Limb (tissue), 2 donors: Measurements from ENCODE around the gene UGGT2.
A peak's percentile ranks its signal among the peaks of the same experiment; 100 is the strongest.

Experiments used
- DNase-seq, 2 donors: peaks; one replicate each; pipeline ENCODE4 v3.0.0-alpha.2; 2016; ENCODE audit errors: extremely low spot score in 2 of 2

The UGGT2 gene, protein sequence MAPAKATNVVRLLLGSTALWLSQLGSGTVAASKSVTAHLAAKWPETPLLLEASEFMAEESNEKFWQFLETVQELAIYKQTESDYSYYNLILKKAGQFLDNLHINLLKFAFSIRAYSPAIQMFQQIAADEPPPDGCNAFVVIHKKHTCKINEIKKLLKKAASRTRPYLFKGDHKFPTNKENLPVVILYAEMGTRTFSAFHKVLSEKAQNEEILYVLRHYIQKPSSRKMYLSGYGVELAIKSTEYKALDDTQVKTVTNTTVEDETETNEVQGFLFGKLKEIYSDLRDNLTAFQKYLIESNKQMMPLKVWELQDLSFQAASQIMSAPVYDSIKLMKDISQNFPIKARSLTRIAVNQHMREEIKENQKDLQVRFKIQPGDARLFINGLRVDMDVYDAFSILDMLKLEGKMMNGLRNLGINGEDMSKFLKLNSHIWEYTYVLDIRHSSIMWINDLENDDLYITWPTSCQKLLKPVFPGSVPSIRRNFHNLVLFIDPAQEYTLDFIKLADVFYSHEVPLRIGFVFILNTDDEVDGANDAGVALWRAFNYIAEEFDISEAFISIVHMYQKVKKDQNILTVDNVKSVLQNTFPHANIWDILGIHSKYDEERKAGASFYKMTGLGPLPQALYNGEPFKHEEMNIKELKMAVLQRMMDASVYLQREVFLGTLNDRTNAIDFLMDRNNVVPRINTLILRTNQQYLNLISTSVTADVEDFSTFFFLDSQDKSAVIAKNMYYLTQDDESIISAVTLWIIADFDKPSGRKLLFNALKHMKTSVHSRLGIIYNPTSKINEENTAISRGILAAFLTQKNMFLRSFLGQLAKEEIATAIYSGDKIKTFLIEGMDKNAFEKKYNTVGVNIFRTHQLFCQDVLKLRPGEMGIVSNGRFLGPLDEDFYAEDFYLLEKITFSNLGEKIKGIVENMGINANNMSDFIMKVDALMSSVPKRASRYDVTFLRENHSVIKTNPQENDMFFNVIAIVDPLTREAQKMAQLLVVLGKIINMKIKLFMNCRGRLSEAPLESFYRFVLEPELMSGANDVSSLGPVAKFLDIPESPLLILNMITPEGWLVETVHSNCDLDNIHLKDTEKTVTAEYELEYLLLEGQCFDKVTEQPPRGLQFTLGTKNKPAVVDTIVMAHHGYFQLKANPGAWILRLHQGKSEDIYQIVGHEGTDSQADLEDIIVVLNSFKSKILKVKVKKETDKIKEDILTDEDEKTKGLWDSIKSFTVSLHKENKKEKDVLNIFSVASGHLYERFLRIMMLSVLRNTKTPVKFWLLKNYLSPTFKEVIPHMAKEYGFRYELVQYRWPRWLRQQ (N-terminal part only)

DNA sequence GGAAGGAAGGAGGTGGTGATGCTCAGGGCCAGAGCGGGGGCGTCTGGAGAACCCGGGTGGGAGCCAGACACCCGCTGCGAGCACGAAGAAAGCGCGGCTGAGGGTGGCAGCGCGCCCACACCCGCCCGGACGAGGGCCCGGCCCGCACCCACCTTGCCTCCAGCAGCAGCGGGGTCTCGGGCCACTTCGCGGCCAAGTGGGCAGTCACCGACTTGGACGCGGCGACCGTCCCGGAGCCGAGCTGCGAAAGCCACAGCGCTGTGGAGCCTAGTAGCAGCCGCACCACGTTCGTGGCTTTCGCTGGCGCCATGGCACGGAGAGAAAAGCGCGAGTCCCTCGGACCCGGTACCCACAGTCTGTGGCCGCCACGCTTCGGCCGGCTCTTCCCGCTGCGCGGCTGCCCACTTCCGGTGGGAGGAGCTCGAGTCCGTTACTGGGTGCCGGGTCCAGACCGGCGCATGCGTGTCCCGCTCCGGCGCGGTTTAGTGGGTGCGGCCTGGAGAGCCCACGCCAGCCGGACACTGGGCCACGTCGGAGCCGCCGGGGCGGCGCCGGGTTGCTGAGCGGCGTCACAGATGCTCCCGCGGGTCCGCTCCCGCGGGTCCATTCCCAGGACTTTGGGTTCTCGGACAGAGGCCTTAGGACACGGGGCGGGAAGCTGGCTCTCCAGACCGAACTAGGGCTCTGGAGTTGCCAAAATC, at the start of gene UGGT2:
Gene UGGT2, minus strand, starts transcription at position 399 of the 701 bp plus-strand sequence. Its CDS starts 89 bp downstream, at position 310.
- DNase-seq = peak; percentile 91 to 93

DNA sequence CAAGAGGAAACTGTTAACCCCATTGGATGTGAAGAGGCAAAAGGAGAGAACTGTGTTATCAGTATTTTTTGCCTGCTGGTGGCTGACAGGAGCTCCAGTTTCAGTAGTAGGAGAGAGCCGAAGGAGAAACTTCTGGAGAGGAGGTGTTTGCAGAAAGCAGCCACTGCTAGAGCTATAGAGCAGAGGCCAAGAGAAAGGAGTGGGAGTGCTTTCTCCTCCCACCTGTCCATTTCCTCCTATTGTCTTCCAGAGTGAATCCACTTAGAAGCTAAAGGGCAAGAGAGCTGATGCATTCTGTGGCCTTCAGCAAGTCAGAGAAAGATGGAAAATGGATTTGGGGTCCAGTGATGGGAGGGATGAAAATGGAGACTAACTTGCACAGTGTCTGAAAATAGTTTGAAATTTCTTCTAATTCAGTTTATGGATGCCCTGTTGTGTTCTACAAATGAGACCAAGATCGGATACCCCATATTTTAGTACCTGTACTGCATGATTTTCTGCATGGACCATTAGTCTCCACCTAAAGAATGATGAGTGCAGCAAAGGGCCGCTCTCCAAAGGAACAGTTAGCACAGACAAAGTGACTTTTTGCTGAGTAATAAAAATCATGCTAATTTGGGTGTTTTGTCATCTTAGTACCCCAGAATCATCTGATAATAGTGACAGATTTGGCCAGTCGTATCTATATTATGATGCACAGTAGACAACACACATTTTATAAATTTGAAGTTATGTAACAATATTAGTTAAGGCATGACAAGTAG, 47.4 kb upstream of the UGGT2 start:
- no peak for DNase-seq

DNA sequence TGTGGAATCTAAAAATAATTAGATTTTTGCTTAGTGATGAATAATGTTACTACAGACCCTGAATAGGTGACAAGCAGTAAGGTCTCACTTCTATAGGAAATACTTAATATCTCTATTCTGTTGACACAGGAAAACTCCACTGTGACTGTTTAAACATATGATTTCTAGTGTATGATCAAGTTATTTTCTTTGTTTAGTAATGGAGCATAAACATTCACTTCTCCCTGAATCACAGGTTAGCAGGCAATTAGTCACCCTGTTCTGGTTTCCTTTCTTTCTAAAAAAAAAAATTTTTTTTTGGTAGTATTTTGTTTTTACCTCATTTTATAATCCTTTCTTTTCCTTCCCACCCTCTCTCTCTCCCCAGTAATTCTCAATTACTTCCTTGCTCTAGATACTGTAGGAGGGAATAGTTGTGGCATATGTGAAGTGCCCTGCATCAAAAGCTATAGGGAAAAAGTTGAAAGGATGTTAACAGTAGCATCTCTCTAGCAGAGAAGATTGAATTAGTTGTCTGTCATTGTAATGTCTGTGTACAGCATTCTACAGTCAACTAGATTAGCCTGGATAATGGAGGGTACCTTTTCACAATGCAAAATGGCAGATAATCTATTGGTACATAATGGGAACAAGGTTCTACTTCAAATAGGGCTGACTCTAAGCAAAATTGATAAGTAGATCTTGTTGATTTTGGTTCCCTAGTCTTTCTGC, 40.2 kb upstream of the UGGT2 start:
- DNase-seq = no peak

DNA sequence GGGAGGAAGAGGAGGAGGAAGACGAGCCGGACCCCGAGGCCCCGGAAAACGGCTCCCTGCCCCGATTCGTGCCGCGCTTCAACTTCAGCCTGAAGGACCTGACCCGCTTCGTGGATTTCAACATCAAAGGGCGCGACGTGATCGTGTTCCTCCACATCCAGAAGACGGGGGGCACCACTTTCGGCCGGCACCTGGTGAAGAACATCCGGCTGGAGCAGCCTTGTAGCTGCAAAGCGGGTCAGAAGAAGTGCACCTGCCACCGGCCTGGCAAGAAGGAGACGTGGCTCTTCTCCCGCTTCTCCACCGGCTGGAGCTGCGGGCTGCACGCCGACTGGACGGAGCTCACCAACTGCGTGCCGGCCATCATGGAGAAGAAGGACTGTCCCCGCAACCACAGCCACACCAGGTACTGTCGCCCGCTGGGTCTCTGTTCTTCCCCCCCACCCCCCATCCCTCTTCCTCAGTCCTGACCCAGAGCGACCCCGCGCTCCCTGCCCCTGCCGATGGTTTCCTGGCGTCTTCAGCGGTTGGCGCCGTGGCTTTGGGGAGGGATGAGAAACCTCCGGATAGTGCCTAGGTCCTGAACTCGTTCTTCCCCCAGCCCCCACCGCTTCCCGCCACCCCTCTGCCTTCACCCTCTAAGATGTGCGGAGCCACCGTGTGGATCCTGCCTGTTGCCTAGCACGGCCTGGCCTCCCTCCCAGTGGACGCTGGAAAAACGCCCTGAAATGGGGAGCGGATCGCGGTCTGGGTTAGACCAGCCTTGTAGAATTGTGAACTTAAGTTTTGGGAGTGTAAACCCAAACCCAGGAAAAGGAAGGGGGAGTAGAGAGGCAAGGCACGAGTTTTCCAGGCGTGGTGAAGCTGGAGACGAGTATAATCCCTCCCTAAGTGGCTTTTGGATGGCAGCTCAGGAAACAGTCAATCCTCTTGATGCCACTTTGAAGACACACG, 38.2 kb upstream of the UGGT2 start:
- DNase-seq = peak in 1 of 2 donors; percentile 56

DNA sequence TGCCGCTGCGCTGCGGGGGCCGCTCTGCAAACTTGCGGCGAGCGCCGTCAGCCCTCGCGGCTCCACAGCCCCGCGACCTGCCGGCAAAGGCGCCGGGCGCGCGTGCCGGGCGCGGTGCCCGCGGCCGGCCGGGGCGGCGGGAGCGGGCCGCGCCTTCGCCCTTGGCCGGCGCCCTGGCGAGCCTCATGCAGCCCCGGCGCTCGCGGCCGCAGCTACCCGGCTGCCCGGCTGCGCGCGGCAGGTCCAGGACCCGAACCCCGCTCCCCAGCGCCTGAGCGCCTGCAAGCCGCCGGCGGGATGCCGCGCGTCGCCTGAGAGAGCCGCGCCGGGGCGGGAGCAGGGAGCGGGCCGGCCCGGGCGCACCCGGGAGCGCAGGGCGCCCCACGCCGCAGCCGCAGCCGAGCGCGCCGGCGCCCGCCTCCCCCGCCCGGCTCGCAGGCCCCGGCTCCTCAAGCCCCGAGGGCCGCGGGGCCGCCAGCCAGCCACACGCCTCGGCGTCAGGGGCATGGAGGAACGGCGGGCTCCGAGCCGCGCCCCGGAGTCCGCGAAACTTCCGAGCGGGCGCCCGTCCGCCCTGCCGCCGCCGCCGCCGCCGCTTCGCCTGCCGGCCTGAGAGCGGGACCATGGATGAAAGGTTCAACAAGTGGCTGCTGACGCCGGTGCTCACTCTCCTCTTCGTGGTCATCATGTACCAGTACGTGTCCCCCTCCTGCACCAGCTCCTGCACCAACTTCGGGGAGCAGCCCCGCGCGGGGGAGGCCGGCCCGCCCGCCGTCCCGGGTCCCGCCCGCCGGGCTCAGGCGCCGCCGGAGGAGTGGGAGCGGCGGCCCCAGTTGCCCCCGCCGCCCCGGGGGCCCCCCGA, 37.3 kb upstream of the UGGT2 start:
- DNase-seq = peak in 1 of 2 donors; percentile 60

DNA sequence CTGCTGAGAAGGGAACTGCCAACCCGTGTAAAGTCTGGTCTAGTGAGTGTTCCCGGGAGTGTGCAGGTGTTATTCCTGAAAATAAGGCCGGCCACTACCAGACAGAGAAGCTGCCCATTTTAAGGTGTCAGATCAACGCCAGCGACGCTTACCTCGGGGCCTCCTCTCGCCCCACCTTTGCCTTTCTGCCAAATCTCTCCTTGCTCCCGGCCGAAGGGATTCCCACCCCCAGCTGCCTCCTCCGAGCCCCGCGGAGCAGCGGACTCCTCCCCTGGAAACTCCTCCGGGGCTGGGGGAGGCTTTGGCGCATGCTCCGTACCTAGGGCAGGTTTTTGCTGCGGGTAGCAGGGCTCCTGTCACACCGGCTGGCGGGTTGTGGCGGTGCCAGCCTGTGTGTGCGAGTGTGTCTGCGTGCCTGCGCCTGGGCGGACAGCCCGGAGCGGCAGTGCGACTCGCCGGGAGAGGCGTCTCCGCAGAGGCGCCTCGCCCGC, 36.6 kb upstream of the UGGT2 start, which contains the start of gene HS6ST3:
Gene HS6ST3, plus strand, starts transcription at position 359 of the 491 bp plus-strand sequence.
- peak in 1 of 2 donors; percentile 70 for DNase-seq

DNA sequence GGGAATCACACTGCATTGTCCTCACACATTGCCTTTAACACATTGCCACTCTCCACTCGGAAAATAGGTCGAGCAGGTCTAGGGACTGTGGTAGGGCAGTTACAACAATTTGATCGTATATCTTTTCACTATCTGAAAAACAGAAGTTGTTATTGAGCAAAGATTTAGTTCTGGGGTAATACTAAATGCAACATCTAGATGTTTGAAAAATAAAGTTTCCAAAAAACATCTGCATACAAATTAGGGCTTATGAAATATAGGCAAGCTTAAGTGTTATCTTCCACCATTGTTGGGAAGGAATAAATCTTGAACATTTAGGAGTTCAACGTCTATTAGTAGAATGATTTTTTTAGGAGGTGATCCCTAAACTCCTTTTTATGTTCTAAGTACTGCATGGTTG, 35.9 kb upstream of the UGGT2 start:
- no peak for DNase-seq

DNA sequence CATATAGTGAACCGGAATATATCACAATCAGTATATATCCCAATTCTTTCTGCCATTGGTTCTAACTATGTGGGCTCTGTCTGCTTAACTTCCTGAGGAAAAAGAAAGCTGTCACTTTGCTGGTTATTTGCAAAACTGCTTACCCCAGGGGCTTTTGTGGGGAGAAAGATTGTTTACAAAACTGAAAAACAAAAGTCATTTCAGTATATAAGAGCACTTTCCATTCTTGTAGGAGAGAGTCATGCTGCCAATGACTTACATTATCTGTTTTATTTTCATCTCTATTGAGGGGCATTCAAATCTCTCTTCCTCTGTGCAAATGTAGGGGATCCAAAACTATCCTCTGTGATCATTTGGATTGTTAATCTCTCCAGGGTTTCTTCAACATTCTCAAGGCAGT, 33.5 kb upstream of the UGGT2 start:
- DNase-seq = no peak

DNA sequence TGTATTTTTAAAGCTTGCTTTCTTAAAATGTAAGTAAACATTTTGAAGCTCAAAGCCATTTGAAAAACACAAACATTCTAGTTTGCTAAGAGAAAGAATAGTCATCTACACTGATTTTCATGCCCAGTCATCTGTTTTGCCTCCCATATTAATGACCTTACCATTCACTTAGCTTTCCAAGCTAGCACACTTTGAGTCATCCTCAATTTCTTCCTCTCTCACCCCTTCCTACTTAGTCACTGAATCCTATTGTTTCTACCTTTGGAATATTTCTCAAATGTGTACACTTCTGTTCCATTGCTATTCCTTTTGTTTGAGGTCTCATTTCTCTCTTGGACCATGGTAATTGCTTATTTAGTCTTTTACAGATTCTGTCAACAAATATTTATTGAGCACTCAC, 29.4 kb upstream of the UGGT2 start:
- DNase-seq = no peak

DNA sequence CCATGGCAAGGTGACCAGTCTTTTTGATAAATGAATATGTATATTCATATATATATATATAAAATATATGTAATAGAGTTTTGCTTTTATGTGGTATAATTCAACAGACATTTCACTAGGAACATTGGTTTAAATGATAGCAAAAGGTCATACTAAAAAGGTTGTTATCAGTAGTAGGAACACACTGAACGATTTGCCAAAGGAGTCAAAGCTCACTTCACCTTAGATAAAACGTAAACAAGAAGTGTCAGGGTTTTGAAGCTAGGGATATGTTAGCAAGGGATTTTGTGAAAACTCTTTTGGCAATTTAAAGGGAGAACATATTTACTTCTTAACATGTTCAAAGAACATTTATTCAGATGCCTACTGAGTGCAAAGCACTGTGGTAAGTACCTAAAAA, 28.7 kb upstream of the UGGT2 start:
- DNase-seq = no peak

DNA sequence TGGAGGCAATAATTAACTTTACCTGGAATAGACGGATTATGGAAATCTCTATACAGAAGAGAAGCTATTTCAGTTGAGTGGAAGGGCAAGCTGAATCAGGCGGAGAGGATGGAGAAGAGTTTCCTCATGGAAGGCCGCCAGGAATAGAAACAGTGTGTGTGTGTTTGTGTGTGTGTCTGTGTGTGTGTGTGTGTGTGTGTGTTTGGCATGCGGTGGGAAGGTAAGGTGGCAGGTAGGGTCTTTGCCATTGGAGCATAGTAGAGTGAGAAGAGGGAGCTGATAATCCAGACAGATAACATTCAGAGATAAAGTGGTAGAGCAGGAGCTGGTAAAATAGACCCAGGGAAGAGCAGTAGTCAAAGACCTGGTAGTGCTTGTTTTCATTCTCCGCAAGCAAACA, 27.5 kb upstream of the UGGT2 start:
- DNase-seq = no peak

DNA sequence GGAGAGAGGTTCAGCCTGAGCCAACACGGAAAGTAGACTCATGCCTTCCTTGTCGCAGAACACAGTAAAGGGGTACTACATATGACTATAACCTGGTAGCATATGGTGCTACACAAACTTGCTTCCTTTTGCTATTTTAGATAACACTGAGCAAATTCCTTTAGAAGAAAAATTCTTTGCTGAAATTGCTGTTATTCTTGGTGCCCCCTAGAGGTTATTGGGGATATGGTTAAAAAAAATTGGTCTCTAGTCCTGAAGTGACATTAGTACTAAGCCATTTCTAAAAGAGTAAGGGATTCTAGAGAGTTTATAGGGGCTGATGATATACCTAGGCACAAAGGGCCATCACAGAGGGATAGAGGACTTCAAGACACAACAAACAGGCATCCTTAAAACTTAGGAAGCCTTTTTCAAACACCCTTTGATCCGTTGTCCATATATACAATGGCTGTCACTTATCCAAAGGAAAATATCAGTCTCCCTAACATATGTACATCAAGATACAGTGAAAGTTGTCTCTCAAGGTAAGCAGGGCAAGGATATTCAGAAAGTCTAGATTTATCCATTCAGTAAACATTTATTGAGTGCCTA, 22.8 kb upstream of the UGGT2 start:
- DNase-seq = no peak

DNA sequence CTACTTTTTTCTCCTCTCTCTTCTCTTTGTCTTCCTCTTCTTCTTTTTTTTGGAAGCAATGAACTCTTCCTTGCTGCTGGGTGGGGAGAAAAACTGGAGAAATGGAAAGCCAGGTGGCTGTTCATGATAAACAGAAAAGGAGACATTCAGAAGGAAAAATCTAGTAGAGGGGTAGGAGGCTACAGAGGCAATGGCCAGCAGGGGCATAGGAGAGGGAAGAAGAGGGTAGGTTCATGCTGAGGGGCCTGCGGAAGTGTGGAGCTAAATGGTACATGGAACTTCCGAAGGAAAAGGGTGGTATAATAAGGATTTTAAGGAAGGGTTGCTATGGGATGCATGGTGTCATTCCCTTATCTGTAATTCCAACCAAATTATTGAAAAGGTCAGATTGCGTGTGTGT, 19.2 kb upstream of the UGGT2 start:
- no peak for DNase-seq

DNA sequence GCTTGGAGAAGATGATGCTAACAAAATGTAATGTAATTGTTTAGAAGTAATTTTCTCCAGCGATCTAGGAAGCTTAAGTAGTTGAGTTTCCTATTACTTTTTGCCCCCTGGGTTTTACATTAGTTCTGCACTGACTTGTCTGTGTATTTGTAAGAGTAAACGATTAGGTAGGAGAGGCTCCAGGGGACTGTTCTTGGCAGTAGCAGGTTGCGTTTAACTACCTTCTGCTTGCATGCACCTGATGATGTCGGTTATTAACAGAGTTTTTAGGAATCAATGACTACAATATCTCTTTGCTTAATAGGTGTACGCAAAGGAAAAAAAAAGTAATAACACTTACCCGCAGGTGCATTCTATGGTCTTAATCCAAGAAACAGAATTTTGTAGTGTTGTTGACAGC, 18.3 kb upstream of the UGGT2 start:
- DNase-seq = no peak

DNA sequence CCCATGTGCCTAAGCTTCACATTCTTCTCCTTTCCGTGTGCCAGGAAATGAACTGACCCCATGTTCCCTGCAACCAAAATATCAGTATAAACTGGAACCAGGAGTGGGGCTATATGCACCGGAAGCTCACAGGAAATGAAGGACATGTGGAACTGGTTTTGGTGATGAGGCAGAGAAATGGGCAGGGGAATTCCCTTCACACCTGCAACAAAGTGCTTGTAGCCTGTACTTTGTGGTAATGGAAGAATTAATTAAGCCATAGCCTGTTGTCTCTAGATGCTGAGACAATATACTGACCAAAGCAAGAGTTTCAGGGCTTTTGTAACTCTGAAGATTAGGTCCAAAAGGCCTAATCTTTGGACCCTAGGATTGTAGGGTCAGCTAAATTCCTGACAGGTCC, 15.5 kb upstream of the UGGT2 start:
- DNase-seq = no peak

DNA sequence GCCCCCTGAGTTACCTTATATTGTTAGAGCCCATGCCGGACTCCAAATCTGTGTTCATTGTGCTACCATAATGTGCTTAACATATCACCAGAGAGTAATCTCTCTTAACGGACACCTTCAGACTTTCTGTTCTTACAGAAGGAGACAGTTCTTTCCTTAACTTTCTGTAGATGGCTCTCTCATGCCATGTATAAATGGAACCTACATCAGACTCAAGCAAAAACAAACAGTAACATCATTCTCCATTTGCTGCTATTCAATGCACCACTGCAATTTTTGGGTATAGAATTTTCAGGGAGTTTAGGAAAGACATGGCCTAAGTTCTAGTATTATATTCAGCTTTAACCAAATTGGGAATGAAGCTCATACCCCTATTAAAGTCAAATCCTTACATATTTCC, 12.6 kb upstream of the UGGT2 start:
- no peak for DNase-seq

DNA sequence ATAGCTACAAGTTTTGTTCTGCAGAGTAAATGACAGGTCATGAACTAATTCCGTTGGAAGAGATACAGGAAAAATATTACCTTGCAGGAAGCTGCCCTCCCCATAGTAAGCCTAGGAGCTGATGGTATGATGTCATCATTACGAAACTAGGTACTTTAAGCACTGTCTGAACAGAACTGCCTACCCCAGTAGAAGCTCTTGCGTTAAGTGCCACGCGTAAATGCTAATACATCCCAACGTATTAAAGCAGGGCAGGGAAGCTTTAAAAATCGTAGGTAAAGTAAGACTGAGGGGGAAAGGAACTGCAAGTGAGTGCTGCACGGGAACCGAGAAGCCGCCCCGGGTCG, 572 bp downstream of the UGGT2 start:
- peak in 1 of 2 donors; percentile 34 for DNase-seq
